Measurements from ENCODE around the gene PLBD2.

GRCh38 chr12:113318900-113319628, 39.3 kb upstream of the PLBD2 start:
- TF ChIP-seq CTCF (IDR thresholded peaks at IDR 0.05; ENCODE audit: borderline replicate concordance, extremely low read depth, low read length, poor library complexity, severe bottlenecking) (no peak), EZH2 (IDR thresholded peaks at IDR 0.05; ENCODE audit: borderline replicate concordance, low read depth, low read length, severe bottlenecking) (no peak)
